ENCODE results near the gene MKNK2.

Gene MKNK2

GRCh38 chr19:2042485-2043250 is 8.4 kb downstream of the MKNK2 start:
- CTCF ChIA-PET = interaction anchor here (0.9 to 1.9 kb wide), 4 partner anchors 14 to 97 kb away, joined by 3 to 6 read pairs (median 3); no protein-coding TSS in a partner anchor
- no peak for DNase-seq (ENCODE audit: extremely low spot score)
- POLR2A ChIA-PET = interaction anchor here (0.6 to 2.4 kb wide), 6 partner anchors 8 to 273 kb away, joined by 3 to 20 read pairs (median 3); partner anchors contain the start of gene MKNK2
- TF ChIP-seq L3MBTL2 (conservative IDR thresholded peaks at IDR 0.05) = peak; percentile 3; the same call in 1 of the 2 replicates
- TF ChIP-seq FOXA1 (IDR thresholded peaks at IDR 0.05) = no peak
- TF ChIP-seq HDGF (IDR thresholded peaks at IDR 0.05; ENCODE audit: borderline replicate concordance) = peak; percentile 84; the same call in 1 of the 2 replicates
- 0 out of 2 replicates have a peak, but pooled peaks have one; percentile 62 for TF ChIP-seq LEF1 (IDR thresholded peaks at IDR 0.05; ENCODE audit: borderline replicate concordance)

GRCh38 chr19:2041683-2042484 is 9.2 kb downstream of the MKNK2 start:
- DNase-seq (ENCODE audit: extremely low spot score) = peak; percentile 95
- TF ChIP-seq HDGF (IDR thresholded peaks at IDR 0.05; ENCODE audit: borderline replicate concordance) (peak; percentile 94; the same call in 1 of the 2 replicates), SP1 (IDR thresholded peaks at IDR 0.05) (no peak), ELF4 (IDR thresholded peaks at IDR 0.05) (peak; percentile 75), FOXM1 (IDR thresholded peaks at IDR 0.05; ENCODE audit: borderline replicate concordance) (peak; percentile 58; the same call in 1 of the 2 replicates), L3MBTL2 (conservative IDR thresholded peaks at IDR 0.05) (peak; percentile 64), BHLHE40 (IDR thresholded peaks at IDR 0.05; ENCODE audit: borderline replicate concordance) (no peak)
- CTCF ChIA-PET = interaction anchor here (0.9 to 1.9 kb wide), 4 partner anchors 13 to 96 kb away, joined by 3 to 6 read pairs (median 3); no protein-coding TSS in a partner anchor
- POLR2A ChIA-PET = interaction anchor here (0.9 to 2.4 kb wide), 4 partner anchors 9 to 20 kb away, joined by 3 to 20 read pairs (median 7); partner anchors contain the start of gene MKNK2

- CTCF ChIA-PET = no interaction called here
- TF ChIP-seq BHLHE40 (IDR thresholded peaks at IDR 0.05; ENCODE audit: borderline replicate concordance) (no peak), L3MBTL2 (conservative IDR thresholded peaks at IDR 0.05) (no peak), NFRKB (IDR thresholded peaks at IDR 0.05) (no peak), ZNF384 (IDR thresholded peaks at IDR 0.05) (no peak), SUZ12 (IDR thresholded peaks at IDR 0.05) (no peak), SP1 (IDR thresholded peaks at IDR 0.05) (no peak), PKNOX1 (IDR thresholded peaks at IDR 0.05) (no peak), LEF1 (IDR thresholded peaks at IDR 0.05; ENCODE audit: borderline replicate concordance) (no peak), HDGF (IDR thresholded peaks at IDR 0.05; ENCODE audit: borderline replicate concordance) (no peak), FOXM1 (IDR thresholded peaks at IDR 0.05; ENCODE audit: borderline replicate concordance) (no peak), FOXK2 (IDR thresholded peaks at IDR 0.05) (no peak), FOXA1 (IDR thresholded peaks at IDR 0.05) (no peak), TARDBP (IDR thresholded peaks at IDR 0.05) (no peak), ARNT (IDR thresholded peaks at IDR 0.05) (no peak), ELF4 (IDR thresholded peaks at IDR 0.05) (no peak), CTBP1 (IDR thresholded peaks at IDR 0.05; ENCODE audit: borderline replicate concordance) (no peak)
- POLR2A ChIA-PET = interaction anchor here (2.4 kb wide), 1 partner anchor 19 kb away, joined by 11 read pairs; no protein-coding TSS in a partner anchor
Observed at GRCh38 chr19:2041433-2041682, 9.7 kb downstream of the MKNK2 start.

GRCh38 chr19:2040647-2041432 is 10.2 kb downstream of the MKNK2 start:
- TF ChIP-seq FOXK2 (IDR thresholded peaks at IDR 0.05) (no peak), ARNT (IDR thresholded peaks at IDR 0.05) (no peak), LEF1 (IDR thresholded peaks at IDR 0.05; ENCODE audit: borderline replicate concordance) (no peak)
- POLR2A ChIA-PET = interaction anchor here (2.4 kb wide), 1 partner anchor 19 kb away, joined by 11 read pairs; no protein-coding TSS in a partner anchor
- DNase-seq (ENCODE audit: extremely low spot score) = no peak
- CTCF ChIA-PET = no interaction called here

More at GRCh38 chr19:2041433-2041682, 9.7 kb downstream of the MKNK2 start:
- DNase-seq (ENCODE audit: extremely low spot score) = no peak

- no peak for DNase-seq (ENCODE audit: extremely low spot score)
- CTCF ChIA-PET = no interaction called here
Observed at GRCh38 chr19:2039959-2040646, 10.9 kb downstream of the MKNK2 start.

More at GRCh38 chr19:2039959-2040646, 10.9 kb downstream of the MKNK2 start:
- TF ChIP-seq ZNF384 (IDR thresholded peaks at IDR 0.05) (no peak), CTBP1 (IDR thresholded peaks at IDR 0.05; ENCODE audit: borderline replicate concordance) (no peak), ELF4 (IDR thresholded peaks at IDR 0.05) (no peak), TARDBP (IDR thresholded peaks at IDR 0.05) (no peak), NFRKB (IDR thresholded peaks at IDR 0.05) (no peak), BHLHE40 (IDR thresholded peaks at IDR 0.05; ENCODE audit: borderline replicate concordance) (no peak), SUZ12 (IDR thresholded peaks at IDR 0.05) (no peak), L3MBTL2 (conservative IDR thresholded peaks at IDR 0.05) (no peak), FOXM1 (IDR thresholded peaks at IDR 0.05; ENCODE audit: borderline replicate concordance) (no peak), HDGF (IDR thresholded peaks at IDR 0.05; ENCODE audit: borderline replicate concordance) (no peak), SP1 (IDR thresholded peaks at IDR 0.05) (no peak), ARNT (IDR thresholded peaks at IDR 0.05) (no peak), FOXA1 (IDR thresholded peaks at IDR 0.05) (no peak), LEF1 (IDR thresholded peaks at IDR 0.05; ENCODE audit: borderline replicate concordance) (no peak), PKNOX1 (IDR thresholded peaks at IDR 0.05) (no peak), FOXK2 (IDR thresholded peaks at IDR 0.05) (no peak)
- POLR2A ChIA-PET = no interaction called here
